ENCODE measurements around the gene PSMB7.

Gene PSMB7

GRCh38 chr9:124452841-124453585 is 37.8 kb upstream of the PSMB7 start:
- Histone ChIP-seq H3K9ac (ENCODE audit: low read length) (no peak overlapping the region), H3K27me3 (ENCODE audit: control insufficient read depth, insufficient read depth, low read length) (peaks cover 49% of the 10 kb centered on the region), H3K36me3 (ENCODE audit: control insufficient read depth, insufficient read depth, low read length) (no peaks in the 10 kb centered on the region), H3K4me1 (ENCODE audit: control insufficient read depth, insufficient read depth, low read length) (no peaks in the 10 kb centered on the region), H3K4me3 (ENCODE audit: low read length) (no peak overlapping the region), H3K9me3 (ENCODE audit: control insufficient read depth, low read length) (no peaks in the 10 kb centered on the region)

- H3K4me3 ChIP-seq (ENCODE audit: low read length) = no peak overlapping the region
- no peak overlapping the region for H3K9ac ChIP-seq (ENCODE audit: low read length)
- peaks cover 49% of the 10 kb centered on the region for H3K27me3 ChIP-seq (ENCODE audit: control insufficient read depth, insufficient read depth, low read length)
- H3K4me1 ChIP-seq (ENCODE audit: control insufficient read depth, insufficient read depth, low read length) = no peaks in the 10 kb centered on the region
- no peaks in the 10 kb centered on the region for H3K9me3 ChIP-seq (ENCODE audit: control insufficient read depth, low read length)
- no peaks in the 10 kb centered on the region for H3K36me3 ChIP-seq (ENCODE audit: control insufficient read depth, insufficient read depth, low read length)
Observed at GRCh38 chr9:124452326-124452725, 37.1 kb upstream of the PSMB7 start.

GRCh38 chr9:124450931-124451661 is 35.9 kb upstream of the PSMB7 start:
- Histone ChIP-seq H3K4me3 (ENCODE audit: low read length) (no peak overlapping the region), H3K36me3 (ENCODE audit: control insufficient read depth, insufficient read depth, low read length) (no peaks in the 10 kb centered on the region), H3K9me3 (ENCODE audit: control insufficient read depth, low read length) (no peaks in the 10 kb centered on the region), H3K4me1 (ENCODE audit: control insufficient read depth, insufficient read depth, low read length) (no peaks in the 10 kb centered on the region), H3K27me3 (ENCODE audit: control insufficient read depth, insufficient read depth, low read length) (peaks cover 49% of the 10 kb centered on the region), H3K9ac (ENCODE audit: low read length) (no peak overlapping the region)

GRCh38 chr9:124450241-124450924 is 35.1 kb upstream of the PSMB7 start, which contains the start of gene ADGRD2:
Gene ADGRD2, plus strand, starts transcription at chr9:124450451. Its CDS starts 1,216 bp downstream, at chr9:124451667.
- H3K27me3 ChIP-seq (ENCODE audit: control insufficient read depth, insufficient read depth, low read length) = peaks cover 49% of the 10 kb centered on the region
- H3K36me3 ChIP-seq (ENCODE audit: control insufficient read depth, insufficient read depth, low read length) = no peaks in the 10 kb centered on the region
- no peak within 1 kb of the TSS for H3K4me3 ChIP-seq (ENCODE audit: low read length)

GRCh38 chr9:124449381-124450151 is 34.3 kb upstream of the PSMB7 start:
- Histone ChIP-seq H3K4me1 (ENCODE audit: control insufficient read depth, insufficient read depth, low read length) (no peaks in the 10 kb centered on the region), H3K9ac (ENCODE audit: low read length) (no peak overlapping the region), H3K4me3 (ENCODE audit: low read length) (no peak overlapping the region), H3K27me3 (ENCODE audit: control insufficient read depth, insufficient read depth, low read length) (peaks cover 46% of the 10 kb centered on the region), H3K9me3 (ENCODE audit: control insufficient read depth, low read length) (no peaks in the 10 kb centered on the region), H3K36me3 (ENCODE audit: control insufficient read depth, insufficient read depth, low read length) (no peaks in the 10 kb centered on the region)

More at GRCh38 chr9:124450241-124450924, 35.1 kb upstream of the PSMB7 start, which contains the start of gene ADGRD2:
- Histone ChIP-seq H3K4me1 (ENCODE audit: control insufficient read depth, insufficient read depth, low read length) (no peaks in the 10 kb centered on the region), H3K9me3 (ENCODE audit: control insufficient read depth, low read length) (no peaks in the 10 kb centered on the region), H3K9ac (ENCODE audit: low read length) (no peak within 1 kb of the TSS)

GRCh38 chr9:124448019-124448418 is 32.8 kb upstream of the PSMB7 start:
- Histone ChIP-seq H3K4me1 (ENCODE audit: control insufficient read depth, insufficient read depth, low read length) (no peaks in the 10 kb centered on the region), H3K4me3 (ENCODE audit: low read length) (no peak overlapping the region), H3K36me3 (ENCODE audit: control insufficient read depth, insufficient read depth, low read length) (no peaks in the 10 kb centered on the region), H3K27me3 (ENCODE audit: control insufficient read depth, insufficient read depth, low read length) (peaks cover 34% of the 10 kb centered on the region), H3K9ac (ENCODE audit: low read length) (no peak overlapping the region), H3K9me3 (ENCODE audit: control insufficient read depth, low read length) (no peaks in the 10 kb centered on the region)

GRCh38 chr9:124447297-124447661 is 32.0 kb upstream of the PSMB7 start:
- Histone ChIP-seq H3K27me3 (ENCODE audit: control insufficient read depth, insufficient read depth, low read length) (peaks cover 27% of the 10 kb centered on the region), H3K4me1 (ENCODE audit: control insufficient read depth, insufficient read depth, low read length) (no peaks in the 10 kb centered on the region), H3K4me3 (ENCODE audit: low read length) (no peak overlapping the region), H3K36me3 (ENCODE audit: control insufficient read depth, insufficient read depth, low read length) (no peaks in the 10 kb centered on the region), H3K9ac (ENCODE audit: low read length) (no peak overlapping the region), H3K9me3 (ENCODE audit: control insufficient read depth, low read length) (no peaks in the 10 kb centered on the region)

- Histone ChIP-seq H3K4me1 (ENCODE audit: control insufficient read depth, insufficient read depth, low read length) (no peaks in the 10 kb centered on the region), H3K9ac (ENCODE audit: low read length) (no peak overlapping the region), H3K9me3 (ENCODE audit: control insufficient read depth, low read length) (no peaks in the 10 kb centered on the region), H3K27me3 (ENCODE audit: control insufficient read depth, insufficient read depth, low read length) (peaks cover 3% of the 10 kb centered on the region), H3K36me3 (ENCODE audit: control insufficient read depth, insufficient read depth, low read length) (no peaks in the 10 kb centered on the region), H3K4me3 (ENCODE audit: low read length) (no peak overlapping the region)
Observed at GRCh38 chr9:124444166-124444565, 28.9 kb upstream of the PSMB7 start.

GRCh38 chr9:124443625-124444024 is 28.4 kb upstream of the PSMB7 start:
- H3K36me3 ChIP-seq (ENCODE audit: control insufficient read depth, insufficient read depth, low read length) = no peaks in the 10 kb centered on the region
- peaks cover 3% of the 10 kb centered on the region for H3K27me3 ChIP-seq (ENCODE audit: control insufficient read depth, insufficient read depth, low read length)

GRCh38 chr9:124442826-124443225 is 27.6 kb upstream of the PSMB7 start:
- H3K27me3 ChIP-seq (ENCODE audit: control insufficient read depth, insufficient read depth, low read length) = peaks cover 3% of the 10 kb centered on the region
- no peaks in the 10 kb centered on the region for H3K4me1 ChIP-seq (ENCODE audit: control insufficient read depth, insufficient read depth, low read length)
- H3K9ac ChIP-seq (ENCODE audit: low read length) = no peak overlapping the region
- H3K4me3 ChIP-seq (ENCODE audit: low read length) = no peak overlapping the region
- H3K9me3 ChIP-seq (ENCODE audit: control insufficient read depth, low read length) = no peaks in the 10 kb centered on the region
- H3K36me3 ChIP-seq (ENCODE audit: control insufficient read depth, insufficient read depth, low read length) = no peaks in the 10 kb centered on the region

More at GRCh38 chr9:124443625-124444024, 28.4 kb upstream of the PSMB7 start:
- Histone ChIP-seq H3K9ac (ENCODE audit: low read length) (no peak overlapping the region), H3K4me3 (ENCODE audit: low read length) (no peak overlapping the region), H3K4me1 (ENCODE audit: control insufficient read depth, insufficient read depth, low read length) (no peaks in the 10 kb centered on the region), H3K9me3 (ENCODE audit: control insufficient read depth, low read length) (no peaks in the 10 kb centered on the region)

- no peak overlapping the region for H3K9ac ChIP-seq (ENCODE audit: low read length)
Observed at GRCh38 chr9:124442379-124442778, 27.1 kb upstream of the PSMB7 start.

More at GRCh38 chr9:124442379-124442778, 27.1 kb upstream of the PSMB7 start:
- H3K27me3 ChIP-seq (ENCODE audit: control insufficient read depth, insufficient read depth, low read length) = peaks cover 3% of the 10 kb centered on the region
- no peak overlapping the region for H3K4me3 ChIP-seq (ENCODE audit: low read length)
- H3K9me3 ChIP-seq (ENCODE audit: control insufficient read depth, low read length) = no peaks in the 10 kb centered on the region
- no peaks in the 10 kb centered on the region for H3K36me3 ChIP-seq (ENCODE audit: control insufficient read depth, insufficient read depth, low read length)
- H3K4me1 ChIP-seq (ENCODE audit: control insufficient read depth, insufficient read depth, low read length) = no peaks in the 10 kb centered on the region
